GM10248 (cell line): Measurements from ENCODE around the gene CSMD2.

Source experiments
- CTCF ChIA-PET: fragments of 300-600 bp; sonication (Branson Sonifier 250); formaldehyde crosslinking; extraction: SDS; loops from one replicate; lab custom pipeline; 2021; ENCODE audit warnings: antibody characterized with exemption; lab: Yijun Ruan, JAX
- POLR2A ChIA-PET: fragments of 350-650 bp; sonication (Branson Sonifier 250); formaldehyde crosslinking; extraction: SDS; loops from one replicate; lab custom pipeline; 2020; ENCODE audit warnings: antibody characterized with exemption; lab: Yijun Ruan, JAX
- DNase-seq: peaks from one replicate; pipeline ENCODE4 v3.0.0; 2012; ENCODE audit errors: extremely low spot score
- CTCF ChIP-seq: IDR thresholded peaks from 2 replicates; pipeline ENCODE4 v1.5.1; 2012; ENCODE audit warnings: mild to moderate bottlenecking, low read depth; ENCODE audit errors: extremely low read depth, missing control alignments, control extremely low read depth

The CSMD2 gene

DNA sequence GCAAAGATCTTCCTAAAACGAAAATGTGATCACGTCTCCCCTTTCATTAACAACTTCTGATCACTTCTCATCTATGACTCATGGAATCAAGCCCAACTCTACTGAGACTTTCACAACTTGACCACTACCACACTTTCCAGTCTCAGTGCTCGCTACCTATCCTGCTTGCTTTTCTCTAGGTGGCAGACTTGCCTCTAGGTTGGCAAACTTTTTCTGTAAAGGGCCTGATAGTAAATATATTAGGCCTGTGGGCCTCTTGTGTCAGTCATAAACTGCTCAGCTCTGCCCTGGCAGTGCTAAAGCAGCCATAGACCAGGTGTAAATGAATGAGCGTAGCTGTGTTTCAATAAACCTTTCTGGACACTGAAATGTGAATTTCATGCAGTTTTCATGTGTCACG is 322.7 kb downstream of the CSMD2 start:
- POLR2A ChIA-PET: no interaction called here
- CTCF ChIA-PET: interaction anchor here (1.9 kb wide), 1 partner anchor 30 kb away, joined by 5 read pairs; no protein-coding TSS in a partner anchor
- no peak for TF ChIP-seq CTCF
- no peak for DNase-seq

GRCh38 chr1:33841494-33841893 is 323.5 kb downstream of the CSMD2 start:
- DNase-seq: no peak
- no peak for TF ChIP-seq CTCF
- ChIA-PET CTCF (interaction anchor here (1.9 kb wide), 1 partner anchor 29 kb away, joined by 5 read pairs; no protein-coding TSS in a partner anchor), POLR2A (no interaction called here)

GRCh38 chr1:33837635-33838034 is 327.4 kb downstream of the CSMD2 start:
- no peak for DNase-seq
- no peak for TF ChIP-seq CTCF
- CTCF ChIA-PET: no interaction called here
- POLR2A ChIA-PET: no interaction called here

- CTCF ChIA-PET: no interaction called here
- POLR2A ChIA-PET: no interaction called here
- TF ChIP-seq CTCF: no peak
- DNase-seq: no peak
These were observed 328.1 kb downstream of the CSMD2 start for GRCh38 chr1:33836911-33837310.

GRCh38 chr1:33828654-33829053 is 336.4 kb downstream of the CSMD2 start:
- CTCF ChIA-PET: no interaction called here
- no peak for TF ChIP-seq CTCF
- POLR2A ChIA-PET: no interaction called here
- no peak for DNase-seq

DNA sequence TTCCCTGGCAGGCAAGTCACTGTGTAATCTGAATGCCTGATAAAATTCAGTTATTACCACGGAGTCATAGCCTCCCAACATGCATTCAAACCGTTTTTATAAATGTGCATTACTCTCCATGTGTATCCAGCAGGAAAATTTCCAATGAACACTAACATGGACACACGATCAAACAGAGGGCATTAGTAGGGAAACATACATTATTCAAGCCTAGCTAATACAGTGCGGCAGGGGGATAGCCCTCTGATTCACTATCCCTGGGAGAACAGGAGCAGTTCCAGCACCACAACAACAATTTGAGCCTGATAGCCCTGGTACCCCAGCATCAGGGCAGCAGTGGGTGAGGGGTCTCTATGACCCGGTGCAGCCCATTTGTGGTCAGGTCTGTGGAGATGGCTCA is 337.0 kb downstream of the CSMD2 start:
- no peak for TF ChIP-seq CTCF
- DNase-seq: no peak
- ChIA-PET CTCF (no interaction called here), POLR2A (no interaction called here)

- no peak for DNase-seq
- TF ChIP-seq CTCF: no peak
- ChIA-PET CTCF (interaction anchor here (0.9 kb wide), 1 partner anchor 36 kb away, joined by 3 read pairs; no protein-coding TSS in a partner anchor), POLR2A (no interaction called here)
These were observed 338.3 kb downstream of the CSMD2 start for GRCh38 chr1:33826711-33827110.
